Stimulated activated CD8-positive, alpha-beta memory T cell treated with anti-CD3 and anti-CD28 coated beads, Interleukin-12 subunit alpha, Interleukin-12 subunit beta, amount 100 ng/mL, for 1 hour (primary cell): Measurements from ENCODE around the gene GALNT8.
"Not testable (repeated sequence)": the region's sequence is repeated elsewhere in the genome, so short reads cannot be mapped to it uniquely, and the experiment has no call there.

Experiments
- DNase-seq: peaks from one replicate; pipeline ENCODE4 v3.0.0-alpha.2; 2020; ENCODE audit warnings: low read depth

Gene GALNT8

DNA sequence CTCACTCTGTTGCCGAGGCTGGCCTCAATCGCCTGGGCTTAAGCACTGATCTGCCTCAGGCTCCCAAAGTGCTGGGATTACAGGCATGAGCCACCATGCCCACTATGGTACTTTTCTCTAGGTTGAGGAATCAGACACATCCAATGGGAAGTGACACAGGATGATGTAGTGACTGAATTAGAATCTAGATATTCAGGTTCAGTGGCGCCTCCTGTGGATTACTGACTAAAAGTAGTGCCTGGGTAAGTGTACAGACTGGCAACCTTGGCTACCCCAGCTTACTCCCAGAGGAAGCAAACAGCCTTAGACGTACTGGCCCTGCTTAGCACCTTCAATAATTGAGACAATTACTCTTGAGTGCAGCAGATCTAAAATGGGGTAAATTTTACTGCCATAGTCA is 22.8 kb downstream of the GALNT8 start:
- DNase-seq, result no peak

DNA sequence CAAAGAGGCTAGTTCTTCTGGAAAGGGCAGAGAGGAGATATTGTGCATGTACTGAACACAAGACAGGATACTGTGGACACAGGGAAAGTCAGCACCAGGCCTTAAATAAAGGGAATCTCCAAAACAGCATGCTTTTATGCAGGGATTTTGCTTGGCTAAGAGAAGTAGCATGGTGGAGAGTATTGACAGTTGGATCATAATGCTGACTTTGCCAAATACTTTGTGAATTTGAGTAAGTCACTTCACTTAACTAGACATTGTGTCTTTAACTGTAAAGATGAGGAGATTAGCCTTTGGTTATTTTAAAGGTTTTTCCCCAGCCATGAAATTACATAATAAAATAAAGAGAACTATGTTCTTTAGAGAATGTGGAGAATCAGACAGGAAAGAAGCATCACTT is 24.5 kb downstream of the GALNT8 start:
- DNase-seq, result no peak

DNA sequence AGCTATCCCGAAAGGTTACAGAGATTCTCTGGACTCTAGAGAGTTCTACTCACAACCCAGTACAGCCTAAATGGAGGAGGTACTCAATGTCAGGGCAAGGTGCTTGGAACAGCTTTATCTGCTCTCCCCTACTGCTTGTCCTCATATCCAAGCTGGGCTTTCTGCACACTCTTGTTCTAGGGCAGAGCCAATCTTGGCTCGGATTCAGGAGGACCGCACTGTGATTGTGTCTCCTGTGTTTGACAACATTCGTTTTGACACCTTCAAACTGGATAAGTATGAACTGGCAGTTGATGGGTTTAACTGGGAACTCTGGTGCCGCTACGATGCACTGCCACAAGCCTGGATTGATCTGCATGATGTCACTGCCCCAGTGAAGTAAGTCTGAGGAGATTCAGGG is 25.0 kb downstream of the GALNT8 start:
- no peak for DNase-seq

DNA sequence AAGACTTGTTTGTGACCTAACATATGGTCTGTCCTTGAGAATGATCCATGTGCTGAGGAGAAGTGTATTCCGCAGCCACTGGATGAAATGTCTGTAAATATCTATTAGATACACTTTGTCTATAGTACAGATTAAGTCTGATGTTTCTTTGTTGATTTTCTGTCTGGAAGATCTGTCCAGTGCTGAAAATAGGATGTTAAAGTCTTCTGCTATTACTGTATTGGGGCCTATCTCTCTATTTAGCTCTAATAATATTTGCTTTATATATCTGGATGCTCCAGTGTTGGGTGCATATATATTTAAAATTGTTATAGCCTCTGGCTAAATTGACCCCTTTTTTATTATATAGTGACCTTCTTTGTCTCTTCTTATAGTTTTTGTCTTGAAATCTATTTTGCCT is 31.5 kb downstream of the GALNT8 start:
- DNase-seq, result not testable (repeated sequence)

DNA sequence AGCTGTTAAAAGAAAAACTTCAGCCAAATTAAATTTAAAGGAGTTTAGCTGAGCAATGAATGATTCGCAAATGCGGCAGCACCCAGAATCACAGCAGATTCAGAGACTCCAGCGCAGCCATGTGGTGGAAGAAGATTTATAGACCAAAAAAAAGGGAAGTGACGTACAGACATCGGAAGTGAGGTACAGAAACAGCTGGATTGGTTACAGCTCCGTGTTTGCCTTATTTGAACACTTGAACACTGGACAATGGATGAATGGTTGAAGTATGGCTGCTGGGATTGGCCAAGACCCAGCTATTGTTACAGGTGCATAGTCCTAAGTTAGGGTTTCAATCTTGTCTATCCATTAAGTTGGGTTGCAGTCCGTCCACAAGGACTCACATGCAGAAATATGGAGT is 42.6 kb downstream of the GALNT8 start:
- DNase-seq, result no peak

DNA sequence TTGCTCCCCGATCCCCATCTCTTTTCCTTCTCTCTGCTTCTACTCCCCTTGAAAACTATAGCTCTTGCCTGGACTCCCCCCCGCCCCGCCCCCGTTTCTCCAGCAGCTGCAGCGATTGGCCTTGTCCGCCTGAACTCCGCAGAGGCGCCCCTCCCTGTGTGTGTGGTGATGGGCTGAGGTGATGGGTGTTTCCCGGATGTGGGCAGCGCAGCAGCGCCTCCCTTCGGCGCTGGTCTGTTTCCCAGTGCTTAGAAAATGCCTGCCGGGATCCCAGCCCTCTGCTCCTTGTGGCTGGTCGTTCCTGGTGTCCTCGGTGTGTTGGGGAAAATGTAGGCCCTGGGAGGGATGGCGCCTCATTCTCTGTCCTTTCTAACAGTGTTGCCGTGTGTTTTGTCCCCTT is 43.3 kb downstream of the GALNT8 start:
- no peak for DNase-seq

DNA sequence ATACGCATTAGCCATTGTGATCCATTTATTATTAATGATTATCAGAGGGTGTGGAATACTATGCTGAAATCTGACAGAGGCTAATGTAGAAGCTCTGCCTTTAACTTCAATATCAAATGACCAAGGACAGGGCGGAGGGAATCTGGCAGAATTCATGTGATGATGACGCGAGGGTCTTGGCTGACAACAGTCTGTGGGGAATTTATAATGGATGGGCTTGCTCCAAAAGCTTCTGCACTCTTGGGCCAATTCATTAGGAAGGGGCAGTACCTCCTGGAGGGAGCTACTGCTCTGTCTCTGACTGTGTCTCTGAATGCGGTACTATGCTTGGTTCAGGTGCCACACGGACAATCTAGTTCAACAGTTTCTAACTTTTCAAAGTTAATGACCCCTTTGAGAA is 46.2 kb downstream of the GALNT8 start:
- no peak for DNase-seq

DNA sequence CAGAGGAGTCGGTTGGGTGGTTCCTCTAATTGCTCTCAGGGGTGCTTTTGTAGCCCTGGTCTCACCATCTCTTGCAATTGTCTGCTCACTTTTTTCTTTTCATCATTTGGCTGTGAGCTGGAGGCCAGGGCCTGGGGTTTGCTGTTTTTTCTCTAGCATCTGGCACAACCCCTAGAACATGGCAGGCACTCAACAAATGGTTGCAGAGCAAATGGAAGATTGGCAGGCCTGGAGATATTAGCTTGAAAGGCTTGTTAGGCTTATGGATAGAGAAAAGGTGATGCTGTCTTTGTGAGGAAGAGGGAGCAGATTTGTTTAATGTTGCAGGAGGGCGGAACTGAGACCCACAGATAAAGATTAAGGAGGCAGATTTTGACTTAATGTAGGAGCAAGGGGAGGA is 47.0 kb downstream of the GALNT8 start:
- no peak for DNase-seq

DNA sequence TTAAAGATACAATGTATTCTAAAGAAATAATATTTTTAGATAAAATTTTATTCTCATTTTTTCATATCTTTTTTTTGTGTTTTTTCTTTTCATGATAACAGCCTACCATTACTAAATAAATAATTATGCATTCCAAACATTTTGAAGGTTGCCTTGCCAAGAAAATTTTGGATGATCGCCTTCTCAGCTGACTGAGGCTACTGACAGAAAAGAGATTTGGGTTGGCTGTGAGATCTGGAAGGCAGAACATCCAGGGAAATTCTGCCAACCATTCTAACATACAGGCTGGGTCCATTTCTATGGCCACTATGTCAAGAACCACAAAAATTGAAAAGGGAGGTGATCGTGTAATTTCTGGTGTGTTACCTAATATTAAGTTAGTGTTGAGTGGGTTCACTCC is 48.1 kb downstream of the GALNT8 start:
- DNase-seq, result no peak

DNA sequence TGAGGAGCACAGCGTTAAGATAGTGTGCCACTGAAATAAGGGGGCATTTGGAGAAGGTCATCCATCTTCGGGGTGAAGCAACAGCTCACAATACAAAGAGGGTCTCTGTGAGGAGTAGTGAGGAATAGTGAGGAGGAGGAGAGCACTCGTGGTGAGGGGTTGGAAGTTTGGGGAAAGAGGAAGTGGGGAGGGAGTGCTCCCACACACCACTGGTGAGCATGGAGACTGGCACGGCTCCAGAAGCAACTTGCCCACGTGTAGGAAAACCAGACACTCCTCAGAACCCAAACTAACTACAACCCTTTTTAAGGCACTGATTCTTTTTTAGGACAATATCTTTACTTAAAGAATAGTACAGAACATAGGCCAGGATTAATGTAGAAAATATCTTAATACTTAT is 48.9 kb downstream of the GALNT8 start:
- DNase-seq, result no peak

DNA sequence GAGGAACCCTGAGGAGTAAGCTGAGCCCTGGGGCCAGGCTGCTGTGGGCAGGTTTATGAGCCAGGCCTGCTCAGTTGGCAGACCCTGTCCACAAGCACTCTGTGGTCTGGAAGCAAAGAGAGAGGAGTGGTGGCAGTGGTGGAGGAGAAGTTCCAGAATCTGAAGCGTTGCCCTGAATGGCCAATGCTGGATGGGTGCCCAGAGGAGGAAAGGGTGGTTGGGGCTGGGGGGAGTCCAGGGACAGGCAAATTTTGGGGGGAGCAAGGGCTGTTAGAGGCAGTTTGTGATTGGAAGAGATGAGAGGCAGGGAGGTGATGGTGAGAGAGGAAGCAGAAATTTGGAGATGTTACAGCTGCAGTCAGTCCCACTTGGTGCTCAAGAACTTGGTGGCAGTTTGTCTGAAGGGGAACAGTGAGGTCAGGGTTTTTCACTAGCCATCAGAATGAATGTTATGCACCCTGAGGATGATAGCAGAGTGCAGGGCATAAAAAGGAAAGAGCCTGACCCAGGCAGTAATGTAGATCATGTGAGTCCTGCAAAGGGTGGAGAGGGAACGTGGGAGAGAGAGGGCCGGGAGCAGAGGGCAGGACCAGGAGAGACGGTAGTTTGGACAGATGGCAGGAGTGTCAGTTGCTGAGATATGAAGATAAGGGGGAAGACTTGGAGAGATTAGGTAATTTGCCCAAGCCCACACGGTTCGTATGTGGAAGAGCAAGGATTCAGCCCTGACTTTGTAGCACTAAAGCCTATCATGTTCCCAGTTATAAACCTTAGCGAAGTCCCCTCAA is 51.2 kb downstream of the GALNT8 start:
- no peak for DNase-seq

DNA sequence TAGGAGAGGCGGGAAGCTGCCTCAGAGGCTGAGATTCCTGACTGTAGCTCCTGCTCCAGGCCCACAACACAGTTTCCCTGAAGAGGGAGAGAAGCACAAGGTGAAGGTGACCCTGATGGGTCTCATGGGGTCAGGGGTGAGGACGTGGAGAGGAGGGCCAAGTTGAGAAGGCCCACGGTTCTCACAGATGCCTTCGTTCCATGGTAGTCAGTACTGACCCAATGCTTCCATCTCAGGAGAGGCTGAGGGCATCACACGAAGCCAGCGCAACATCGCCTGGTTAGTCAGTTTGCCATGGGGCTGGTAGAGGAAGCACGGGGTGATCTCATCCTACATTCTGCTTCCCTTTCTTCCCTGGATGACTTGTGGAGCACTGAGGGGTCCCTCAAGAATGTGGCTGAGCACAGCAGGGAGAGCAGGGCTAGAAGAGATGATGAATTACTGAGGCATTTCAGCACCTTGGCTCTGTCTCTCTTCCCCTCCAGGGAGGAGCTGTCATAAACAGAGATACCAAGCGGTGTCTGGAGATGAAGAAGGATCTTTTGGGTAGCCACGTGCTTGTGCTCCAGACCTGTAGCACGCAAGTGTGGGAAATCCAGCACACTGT is 51.9 kb downstream of the GALNT8 start:
- no peak for DNase-seq

DNA sequence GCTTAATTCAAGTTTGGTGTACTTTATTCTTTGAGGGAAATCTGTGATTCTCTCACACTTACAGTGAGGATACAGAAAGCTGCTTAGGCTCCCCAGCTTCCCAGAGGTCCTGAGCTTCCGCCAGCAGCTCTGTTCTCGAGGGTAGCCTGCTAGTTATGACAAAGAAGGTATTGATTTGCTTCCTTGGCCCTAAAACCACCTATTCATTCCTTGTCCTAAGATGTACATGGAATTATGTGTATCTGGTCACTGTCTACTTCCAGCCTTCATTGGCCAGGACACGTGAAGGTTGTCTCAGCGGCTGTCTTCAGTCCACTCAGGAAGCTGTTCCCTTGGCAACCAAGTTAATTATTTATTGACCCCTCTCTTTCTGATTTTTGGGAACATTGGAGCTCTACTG is 55.7 kb downstream of the GALNT8 start:
- no peak for DNase-seq

DNA sequence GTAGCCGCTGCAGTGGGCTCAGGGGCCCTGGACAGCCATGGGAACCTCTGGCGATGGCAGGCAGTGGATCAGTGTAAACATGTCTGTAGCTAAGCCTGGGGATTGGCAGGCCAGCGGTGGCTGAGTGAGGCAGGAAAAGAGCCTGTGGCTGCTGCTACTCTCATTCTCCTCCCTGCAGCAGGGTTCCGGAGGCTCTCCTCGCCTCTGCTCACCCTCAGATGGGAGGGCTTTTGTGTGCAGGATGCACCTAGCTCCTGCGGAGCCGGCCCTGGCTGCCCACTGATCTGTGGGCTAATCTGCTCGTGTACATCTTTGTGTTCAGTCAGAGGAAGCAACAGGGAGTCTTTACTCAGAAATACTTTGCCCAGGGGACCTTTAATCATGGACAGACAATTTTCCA is 59.5 kb downstream of the GALNT8 start:
- no peak for DNase-seq

DNA sequence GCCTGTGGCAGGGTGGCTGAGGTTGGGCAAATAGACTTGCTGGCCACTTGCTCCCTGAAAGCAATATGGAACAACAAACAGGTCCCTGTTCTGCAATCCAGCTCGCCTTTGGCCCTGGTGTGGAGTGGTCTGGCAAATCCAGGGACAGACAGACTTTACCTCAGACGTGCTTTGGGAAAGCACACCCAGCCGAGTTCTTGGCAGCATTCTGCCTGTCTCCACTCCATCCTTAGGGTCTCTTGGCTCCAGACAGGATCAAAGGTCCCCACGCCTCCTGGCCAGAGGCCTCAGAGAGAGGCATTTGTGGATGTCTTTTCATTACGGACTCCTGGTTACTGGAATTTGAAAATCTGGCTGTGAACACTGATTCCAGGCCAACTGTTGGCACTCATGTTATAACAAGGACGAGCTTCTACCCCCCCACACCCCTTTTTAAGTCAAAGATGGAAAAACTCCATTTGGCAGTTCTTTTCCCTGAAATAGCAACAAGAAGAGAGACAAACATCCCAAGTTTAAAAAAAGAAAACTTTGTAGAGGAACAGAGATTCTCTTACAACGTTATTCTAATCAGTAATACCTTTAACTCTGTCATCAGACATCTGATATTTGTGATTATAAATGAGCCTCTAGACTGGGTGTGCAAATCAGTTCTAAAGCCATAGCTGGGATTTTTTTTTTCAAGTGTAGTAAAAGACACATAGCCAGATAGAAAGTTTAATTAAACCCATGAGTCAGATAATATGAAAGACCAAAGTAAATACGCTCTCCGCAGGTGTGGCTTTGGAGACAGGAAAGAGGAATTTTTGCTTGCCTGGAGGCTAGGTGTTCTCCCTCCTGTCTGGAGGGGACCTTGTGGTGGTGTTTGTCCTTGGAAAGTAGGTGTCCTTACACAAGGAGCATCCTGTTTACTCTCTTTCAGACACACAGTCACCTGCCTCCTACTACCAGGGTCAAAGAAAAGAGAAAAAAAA is 60.7 kb downstream of the GALNT8 start:
- DNase-seq, result no peak

DNA sequence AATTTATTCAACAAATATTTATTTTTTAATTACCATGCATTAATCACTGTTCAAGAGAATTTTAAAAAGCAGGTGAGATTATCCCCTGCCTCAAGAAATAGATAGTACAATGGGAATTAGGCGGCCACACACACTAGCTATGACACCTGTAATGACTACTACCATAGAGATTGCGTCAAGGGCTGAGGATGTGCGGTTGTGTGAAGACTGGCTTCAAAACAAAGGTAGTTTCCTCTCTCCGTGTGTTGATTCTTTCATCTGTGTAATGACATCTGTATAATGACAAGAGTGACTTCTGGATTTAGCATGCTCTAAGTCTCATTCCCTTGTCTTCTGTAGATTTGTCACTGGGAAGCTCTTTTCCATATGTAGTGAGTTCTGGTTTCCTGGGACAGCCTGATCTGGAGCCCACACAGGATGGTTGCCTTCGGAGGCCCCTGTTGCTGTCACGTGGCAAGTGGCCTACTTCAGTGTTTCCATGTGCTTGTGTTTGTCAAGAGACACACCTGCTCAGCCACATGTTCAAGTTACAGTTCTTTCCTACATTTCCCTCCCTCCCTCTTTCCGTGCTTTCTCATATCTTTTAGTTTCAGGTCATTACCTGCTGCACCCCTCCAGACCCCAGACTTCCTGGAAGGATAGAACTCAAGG is 64.3 kb downstream of the GALNT8 start:
- DNase-seq, result no peak

DNA sequence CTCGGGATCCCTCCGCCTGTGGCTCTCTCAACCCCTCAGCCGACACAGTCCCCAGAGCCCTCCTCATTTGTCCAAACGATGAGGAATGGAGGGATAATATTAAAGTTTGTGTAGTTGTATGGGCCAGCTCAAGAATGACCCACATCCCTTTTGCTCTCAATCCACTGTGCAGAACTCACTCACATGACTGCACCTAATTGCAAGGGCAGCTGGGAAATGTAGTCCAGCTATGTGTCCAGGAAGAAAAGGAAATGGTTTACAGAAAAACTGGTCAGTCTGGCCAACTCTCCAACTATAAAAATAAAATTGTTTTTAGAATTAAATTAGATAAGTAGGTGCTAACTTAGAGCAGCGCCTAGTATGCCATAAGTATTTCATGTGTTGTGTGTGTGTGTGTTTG is 66.6 kb downstream of the GALNT8 start:
- DNase-seq, result no peak

DNA sequence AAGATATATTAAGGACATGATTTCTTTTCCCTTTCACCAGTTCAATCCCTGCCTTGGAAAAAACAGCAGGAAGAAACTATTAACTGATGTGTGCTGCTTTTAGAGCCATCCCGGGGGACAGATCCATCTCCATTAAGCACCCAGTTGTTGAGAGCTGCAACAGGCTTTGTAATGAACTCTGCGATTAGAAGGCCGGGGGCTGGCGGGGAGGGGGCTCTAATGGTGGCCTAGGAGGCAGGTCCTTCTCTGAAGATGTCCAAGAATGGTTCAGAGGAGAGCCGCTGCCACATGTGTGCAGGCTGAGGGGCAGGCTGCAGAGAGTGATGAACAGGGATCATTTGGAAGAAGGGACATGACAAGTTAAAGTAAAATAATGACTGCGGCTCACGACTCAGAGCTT is 67.8 kb downstream of the GALNT8 start:
- DNase-seq, result no peak

DNA sequence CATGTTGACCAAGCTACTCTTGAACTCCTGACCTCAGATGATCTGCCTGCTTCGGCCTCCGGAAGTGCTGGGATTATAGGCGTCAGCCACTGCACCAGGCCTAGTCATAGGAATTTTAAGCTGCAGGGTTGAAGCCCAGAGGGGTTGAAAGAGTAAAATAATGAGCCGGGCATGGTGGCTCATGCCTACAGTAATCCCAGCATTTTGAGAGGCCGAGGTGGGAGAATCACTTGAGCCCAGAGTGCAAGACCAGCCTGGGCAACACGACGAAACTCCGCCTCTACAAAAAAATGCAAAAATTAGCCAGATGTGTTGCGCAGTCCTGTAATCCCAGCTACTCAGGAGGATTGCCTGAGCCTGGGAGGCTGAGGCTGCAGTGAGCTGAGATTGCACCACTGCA is 69.6 kb downstream of the GALNT8 start:
- no peak for DNase-seq

DNA sequence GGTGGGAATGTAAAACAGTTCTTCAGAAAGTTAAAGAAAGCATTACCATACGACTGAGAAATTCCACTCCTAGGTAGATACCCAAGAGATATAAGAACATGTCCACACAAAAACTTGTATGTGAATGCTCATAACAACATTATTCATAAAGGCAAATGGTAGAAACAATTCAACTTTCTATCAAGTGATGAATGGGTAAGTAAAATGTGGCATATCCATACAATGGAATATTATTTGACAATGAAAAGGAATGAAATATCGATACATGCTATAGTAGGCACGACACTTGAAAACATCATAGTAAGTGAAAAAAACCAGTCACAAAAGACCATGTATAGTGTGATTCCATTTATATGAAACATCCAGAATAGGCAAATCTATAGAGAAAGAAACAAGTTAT is 71.3 kb downstream of the GALNT8 start:
- DNase-seq, result no peak

DNA sequence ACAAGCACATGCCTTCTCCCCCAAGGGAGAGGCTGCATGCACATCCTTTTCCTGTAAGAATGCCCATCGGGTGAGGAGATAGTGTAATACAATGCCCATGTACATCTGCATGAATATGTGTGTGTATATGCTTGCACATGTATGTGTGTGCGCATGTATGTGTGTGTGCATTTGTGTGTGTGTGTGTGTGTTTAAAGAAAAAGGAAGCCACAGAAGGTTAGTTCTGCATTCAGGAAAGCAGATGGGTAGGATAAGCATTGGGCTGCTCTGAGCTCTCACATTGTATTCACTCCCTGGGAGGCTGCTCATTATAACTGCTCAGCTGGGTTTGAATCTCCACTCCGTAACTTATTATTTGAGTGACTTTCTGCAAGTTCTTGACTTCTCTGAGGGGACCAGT is 74.3 kb downstream of the GALNT8 start:
- no peak for DNase-seq

DNA sequence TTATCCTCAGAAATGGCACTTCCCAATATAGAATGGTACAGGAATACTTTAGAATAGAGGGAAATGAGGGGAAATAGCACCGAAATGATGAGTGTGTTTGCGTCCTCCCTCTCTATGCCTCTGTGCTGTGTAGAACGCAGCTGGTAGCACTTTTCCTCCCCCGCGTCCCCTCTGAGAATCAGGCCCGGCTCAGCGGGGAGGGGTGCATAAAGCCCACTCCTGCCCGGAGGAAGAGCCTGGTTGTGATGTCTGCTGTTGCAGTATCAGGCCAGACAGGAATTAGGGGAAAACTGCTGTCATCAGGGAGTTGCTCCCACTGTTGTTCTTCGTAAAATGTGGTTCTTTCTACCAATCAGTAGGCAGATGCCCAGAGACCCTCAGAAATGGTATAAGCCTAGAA is 76.0 kb downstream of the GALNT8 start:
- DNase-seq, result no peak
